Osteoblast (primary cell): ENCODE data around the gene TMEM168. TPM values are rescaled to one million over a fixed set of nuclear protein-coding genes. Genes with fewer than 3 reads are reported as not detected.

Experiments
- DNase-seq: peaks from one replicate; pipeline ENCODE4 v3.0.0; 2011; ENCODE audit warnings: low spot score, mixed read lengths; ENCODE audit not compliant: insufficient read length; ENCODE audit errors: missing footprints
- H2AFZ ChIP-seq: 2 replicates; pipeline ENCODE4 v1.6.0; 2011; ENCODE audit warnings: mild to moderate bottlenecking, low read length
- H3K27ac ChIP-seq: 2 replicates; pipeline ENCODE4 v1.5.1; 2011; ENCODE audit warnings: mild to moderate bottlenecking, low read depth, low read length, moderate library complexity
- H3K27me3 ChIP-seq: 2 replicates; pipeline ENCODE4 v1.6.0; 2012; ENCODE audit warnings: mild to moderate bottlenecking, control low read depth, inconsistent platforms, low read length, moderate library complexity; ENCODE audit not compliant: insufficient read depth
- H3K36me3 ChIP-seq: 2 replicates; pipeline ENCODE4 v1.5.1; 2011; ENCODE audit warnings: mild to moderate bottlenecking, low read length, control low read depth, moderate library complexity; ENCODE audit not compliant: insufficient read depth
- H3K4me1 ChIP-seq: 2 replicates; pipeline ENCODE4 v1.5.1; 2011; ENCODE audit warnings: mild to moderate bottlenecking, low read length, control low read depth, moderate library complexity; ENCODE audit not compliant: insufficient read depth
- H3K4me2 ChIP-seq: 2 replicates; pipeline ENCODE4 v1.6.0; 2011; ENCODE audit warnings: mild to moderate bottlenecking, low read length; ENCODE audit not compliant: insufficient read depth
- H3K4me3 ChIP-seq: fragments of 200-600 bp; sonication (generic); 3 replicates; pipeline ENCODE4 v1.5.1; 2012; ENCODE audit warnings: mild to moderate bottlenecking, low read length, inconsistent platforms; ENCODE audit not compliant: insufficient read depth
- H3K79me2 ChIP-seq: 2 replicates; pipeline ENCODE4 v1.6.0; 2012; ENCODE audit warnings: mild to moderate bottlenecking, low read length, control low read depth, inconsistent platforms; ENCODE audit not compliant: insufficient read depth
- H3K9me3 ChIP-seq: 2 replicates; pipeline ENCODE4 v1.5.1; 2011; ENCODE audit warnings: low read depth, low read length, control low read depth
- H4K20me1 ChIP-seq: 2 replicates; pipeline ENCODE4 v1.6.0; 2012; ENCODE audit warnings: mild to moderate bottlenecking, low read length, control low read depth; ENCODE audit not compliant: insufficient read depth
- CTCF ChIP-seq: IDR thresholded peaks from 2 replicates; pipeline ENCODE4 v1.5.1; 2011; ENCODE audit warnings: mild to moderate bottlenecking, low read depth, low read length, moderate library complexity; ENCODE audit errors: extremely low read depth
- total RNA-seq: library from RNA; depleted of rRNA; stranded (reverse); fragments of >200 nt; gene quantifications from 2 replicates; pipeline ENCODE4 v1.2.3, GENCODE V29; 2012

TMEM168 gene
- total RNA-seq, 1 donor, result 17.4 TPM

DNA sequence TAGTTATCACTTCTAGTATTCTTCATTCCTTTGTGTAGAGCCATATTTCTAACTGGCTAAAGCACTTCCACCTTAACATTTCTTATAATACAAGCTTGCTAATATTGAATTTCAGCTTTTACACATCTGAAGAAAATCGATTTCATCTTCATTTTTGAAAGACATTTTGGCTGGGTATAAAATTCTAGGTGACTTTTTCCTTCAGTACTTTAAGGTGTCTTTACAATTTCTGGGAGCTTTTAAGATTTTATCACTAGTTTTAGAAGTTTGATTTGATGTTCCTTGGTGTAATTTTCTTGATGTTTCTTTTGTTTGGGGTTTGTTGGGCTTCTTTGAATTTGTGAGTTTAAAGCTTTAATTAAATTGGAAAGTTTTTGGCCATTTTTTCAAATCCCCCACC is 38.5 kb upstream of the TMEM168 start:
- H3K4me1 ChIP-seq, result no peaks in the 10 kb centered on the region
- H3K79me2 ChIP-seq, result no peaks in the 10 kb centered on the region
- no peak overlapping the region for H2AFZ ChIP-seq
- no peaks in the 10 kb centered on the region for H3K27me3 ChIP-seq
- H3K9me3 ChIP-seq, result peaks cover 2% of the 10 kb centered on the region
- DNase-seq, result no peak
- H3K4me2 ChIP-seq, result no peak overlapping the region
- H3K4me3 ChIP-seq, result no peak overlapping the region
- H4K20me1 ChIP-seq, result peaks cover 3% of the 10 kb centered on the region
- peaks cover 29% of the 10 kb centered on the region for H3K36me3 ChIP-seq
- no peak overlapping the region for H3K27ac ChIP-seq
- TF ChIP-seq CTCF, result no peak

DNA sequence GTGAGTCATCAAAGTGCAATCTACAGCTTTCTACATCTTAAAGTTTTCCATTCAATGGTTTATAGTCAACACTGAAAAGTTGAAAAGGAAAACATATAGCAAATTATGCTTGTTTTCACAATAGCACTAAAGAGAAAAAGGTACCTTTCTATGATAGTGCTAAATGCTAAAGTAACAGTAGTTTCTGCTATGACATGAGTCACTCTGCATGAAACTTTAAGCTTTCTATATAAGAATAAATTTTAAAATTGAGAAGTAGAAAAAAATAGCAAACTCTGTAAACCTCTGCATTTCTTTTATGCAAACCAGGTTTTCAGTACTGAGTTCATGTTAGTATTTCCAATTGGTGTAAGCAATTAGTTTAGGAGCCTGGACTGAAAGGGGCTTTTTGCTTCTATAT is 31.2 kb upstream of the TMEM168 start:
- no peak overlapping the region for H3K27ac ChIP-seq
- no peak for TF ChIP-seq CTCF
- no peak overlapping the region for H2AFZ ChIP-seq
- no peaks in the 10 kb centered on the region for H3K9me3 ChIP-seq
- no peak for DNase-seq
- no peaks in the 10 kb centered on the region for H3K27me3 ChIP-seq
- H3K4me1 ChIP-seq, result no peaks in the 10 kb centered on the region
- H3K79me2 ChIP-seq, result no peaks in the 10 kb centered on the region
- no peak overlapping the region for H3K4me3 ChIP-seq
- H3K4me2 ChIP-seq, result no peak overlapping the region
- H4K20me1 ChIP-seq, result no peaks in the 10 kb centered on the region
- peaks cover 7% of the 10 kb centered on the region for H3K36me3 ChIP-seq

- Histone ChIP-seq H3K27me3 (no peaks in the 10 kb centered on the region), H4K20me1 (no peaks in the 10 kb centered on the region), H3K4me2 (no peak overlapping the region), H3K36me3 (peaks cover 7% of the 10 kb centered on the region), H3K79me2 (no peaks in the 10 kb centered on the region), H2AFZ (no peak overlapping the region), H3K4me1 (no peaks in the 10 kb centered on the region), H3K27ac (no peak overlapping the region), H3K4me3 (no peak overlapping the region), H3K9me3 (no peaks in the 10 kb centered on the region)
- no peak for TF ChIP-seq CTCF
- no peak for DNase-seq
Measured at GRCh38 chr7:112819536-112819935, 29.3 kb upstream of the TMEM168 start.

DNA sequence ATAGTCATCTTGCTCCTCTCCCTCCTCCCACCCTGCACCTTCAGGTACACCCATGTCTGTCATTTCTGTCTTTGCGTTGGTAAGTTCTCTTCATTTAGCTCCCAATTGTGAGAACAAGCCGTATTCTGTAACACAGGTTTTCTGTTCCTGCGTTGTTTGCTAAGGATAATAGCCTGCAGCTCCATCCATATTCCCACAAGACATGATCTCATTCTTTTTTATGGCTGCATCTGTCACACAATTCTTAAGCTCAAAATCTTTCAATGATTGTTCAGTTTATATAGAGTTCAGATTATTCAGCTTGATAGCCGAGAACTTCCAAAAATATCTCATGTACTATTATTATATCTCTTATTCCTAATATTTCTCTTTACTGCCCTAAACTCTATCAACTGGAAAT is 16.0 kb upstream of the TMEM168 start:
- no peaks in the 10 kb centered on the region for H3K36me3 ChIP-seq
- DNase-seq, result no peak
- H3K9me3 ChIP-seq, result no peaks in the 10 kb centered on the region
- no peak overlapping the region for H2AFZ ChIP-seq
- H4K20me1 ChIP-seq, result no peaks in the 10 kb centered on the region
- no peak for TF ChIP-seq CTCF
- no peak overlapping the region for H3K4me2 ChIP-seq
- H3K79me2 ChIP-seq, result no peaks in the 10 kb centered on the region
- peaks cover 3% of the 10 kb centered on the region for H3K27me3 ChIP-seq
- no peaks in the 10 kb centered on the region for H3K4me1 ChIP-seq
- no peak overlapping the region for H3K27ac ChIP-seq
- H3K4me3 ChIP-seq, result no peak overlapping the region
